Endothelial cell of umbilical vein (primary cell): ENCODE measurements around the gene BPHL.

Source experiments
- EZH2 ChIP-seq: IDR thresholded peaks from 2 replicates; pipeline ENCODE4 v1.6.1; 2012; ENCODE audit warnings: borderline replicate concordance, low read depth, mild to moderate bottlenecking, moderate library complexity, low read length, inconsistent platforms; ENCODE audit not compliant: severe bottlenecking
- FOS ChIP-seq: IDR thresholded peaks from 2 replicates; pipeline ENCODE4 v1.6.1; 2011; ENCODE audit warnings: mild to moderate bottlenecking, low read length, moderate library complexity, borderline replicate concordance; ENCODE audit not compliant: insufficient read depth
- POLR2A ChIP-seq: IDR thresholded peaks from 2 replicates; pipeline ENCODE4 v1.6.1; 2012; ENCODE audit warnings: low read depth, mild to moderate bottlenecking, control low read depth, low read length
- POLR2AphosphoS5 ChIP-seq: IDR thresholded peaks from 2 replicates; pipeline ENCODE4 v1.6.1; 2012; ENCODE audit warnings: low read depth, mild to moderate bottlenecking, control low read depth, low read length, moderate library complexity; ENCODE audit not compliant: insufficient read depth
- TF ChIP-seq, protein P1 (sequence below), 2 donors: IDR thresholded peaks; 1 replicate in 1 of 2; 2 replicates in 1 of 2; pipeline ENCODE4 v1.5.1; 2011; ENCODE audit warnings: low read length in 2 of 2, mild to moderate bottlenecking in 2 of 2, moderate library complexity in 2 of 2, control low read depth in 1 of 2, inconsistent platforms in 1 of 2, low read depth in 1 of 2; ENCODE audit not compliant: insufficient read depth in 1 of 2; ENCODE audit errors: extremely low read depth in 1 of 2

DNA sequence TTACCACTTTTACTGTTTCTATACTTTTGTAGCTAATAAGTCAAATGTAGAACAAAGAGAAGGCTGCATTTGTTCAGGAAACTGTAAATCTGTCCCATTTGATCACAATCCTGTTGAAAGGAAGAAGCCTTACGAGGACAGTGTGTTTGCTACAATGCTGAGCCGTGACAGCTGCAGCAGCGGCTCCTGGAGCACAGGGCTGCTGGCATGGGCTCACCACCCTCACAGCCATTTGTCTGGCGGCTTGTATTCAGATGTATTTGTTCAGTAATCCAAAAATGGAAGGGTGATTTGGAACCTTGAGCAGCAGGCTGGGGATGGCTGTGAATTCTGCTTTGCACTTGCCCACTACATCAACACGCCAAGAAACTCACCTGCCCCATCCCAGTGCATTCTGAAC lies 33.2 kb downstream of the BPHL start:
- TF ChIP-seq, protein P1, sequence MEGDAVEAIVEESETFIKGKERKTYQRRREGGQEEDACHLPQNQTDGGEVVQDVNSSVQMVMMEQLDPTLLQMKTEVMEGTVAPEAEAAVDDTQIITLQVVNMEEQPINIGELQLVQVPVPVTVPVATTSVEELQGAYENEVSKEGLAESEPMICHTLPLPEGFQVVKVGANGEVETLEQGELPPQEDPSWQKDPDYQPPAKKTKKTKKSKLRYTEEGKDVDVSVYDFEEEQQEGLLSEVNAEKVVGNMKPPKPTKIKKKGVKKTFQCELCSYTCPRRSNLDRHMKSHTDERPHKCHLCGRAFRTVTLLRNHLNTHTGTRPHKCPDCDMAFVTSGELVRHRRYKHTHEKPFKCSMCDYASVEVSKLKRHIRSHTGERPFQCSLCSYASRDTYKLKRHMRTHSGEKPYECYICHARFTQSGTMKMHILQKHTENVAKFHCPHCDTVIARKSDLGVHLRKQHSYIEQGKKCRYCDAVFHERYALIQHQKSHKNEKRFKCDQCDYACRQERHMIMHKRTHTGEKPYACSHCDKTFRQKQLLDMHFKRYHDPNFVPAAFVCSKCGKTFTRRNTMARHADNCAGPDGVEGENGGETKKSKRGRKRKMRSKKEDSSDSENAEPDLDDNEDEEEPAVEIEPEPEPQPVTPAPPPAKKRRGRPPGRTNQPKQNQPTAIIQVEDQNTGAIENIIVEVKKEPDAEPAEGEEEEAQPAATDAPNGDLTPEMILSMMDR (IDR thresholded peaks at IDR 0.05; ENCODE audit: extremely low read depth in 1 of 2, insufficient read depth in 1 of 2, low read depth in 1 of 2, low read length in 2 of 2): no peak
- TF ChIP-seq POLR2A (no peak), POLR2AphosphoS5 (no peak), EZH2 (no peak), FOS (no peak)
